Measurements from ENCODE around the gene PROK1. TPM values are rescaled to one million over a fixed set of nuclear protein-coding genes. Genes with fewer than 3 reads are reported as not detected.

PROK1 gene, protein sequence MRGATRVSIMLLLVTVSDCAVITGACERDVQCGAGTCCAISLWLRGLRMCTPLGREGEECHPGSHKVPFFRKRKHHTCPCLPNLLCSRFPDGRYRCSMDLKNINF
- not detected in 2 replicates for polyA plus RNA-seq (2012; rRNA removed)
- 0.01 TPM in 1 of 2 replicates, not detected in the other for polyA plus RNA-seq (2012; cell fraction: cytosol; rRNA removed)
- polyA plus RNA-seq (2012; cell fraction: nucleus; rRNA removed): 0.04 TPM in 1 of 2 replicates, not detected in the other

DNA sequence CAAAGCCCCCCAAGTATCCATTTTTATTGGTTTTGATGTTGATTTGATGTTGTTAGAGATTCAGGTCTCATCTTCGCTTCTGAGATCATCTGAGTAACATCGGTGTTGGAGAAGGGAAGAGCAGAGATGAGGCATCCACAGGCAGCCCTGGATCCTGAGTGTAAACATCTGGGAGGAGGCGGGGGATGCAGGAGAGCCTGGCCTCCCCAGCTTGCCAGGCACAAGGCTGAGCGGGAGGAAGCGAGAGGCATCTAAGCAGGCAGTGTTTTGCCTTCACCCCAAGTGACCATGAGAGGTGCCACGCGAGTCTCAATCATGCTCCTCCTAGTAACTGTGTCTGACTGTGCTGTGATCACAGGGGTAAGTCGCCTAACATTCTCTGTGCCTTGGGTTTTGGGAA is at the start of gene PROK1:
Gene PROK1 (plus strand): TSS at position 221 of the 400 bp plus-strand sequence. CDS start 68 bp downstream, at position 289.
- H3K4me3 ChIP-seq (ENCODE audit: low read depth in 2 of 2, low read length in 1 of 2): no peak within 1 kb of the TSS
- H3K9ac ChIP-seq: no peak within 1 kb of the TSS
- no peak within 1 kb of the TSS for H3K27ac ChIP-seq (ENCODE audit: low read depth in 2 of 2, low read length in 1 of 2)
- H2AFZ ChIP-seq (ENCODE audit: low read depth): no peak within 1 kb of the TSS
- no peaks in the 10 kb centered on the region for H3F3A ChIP-seq (replicated peaks; ENCODE audit: insufficient read depth)
- TF ChIP-seq, protein P1, sequence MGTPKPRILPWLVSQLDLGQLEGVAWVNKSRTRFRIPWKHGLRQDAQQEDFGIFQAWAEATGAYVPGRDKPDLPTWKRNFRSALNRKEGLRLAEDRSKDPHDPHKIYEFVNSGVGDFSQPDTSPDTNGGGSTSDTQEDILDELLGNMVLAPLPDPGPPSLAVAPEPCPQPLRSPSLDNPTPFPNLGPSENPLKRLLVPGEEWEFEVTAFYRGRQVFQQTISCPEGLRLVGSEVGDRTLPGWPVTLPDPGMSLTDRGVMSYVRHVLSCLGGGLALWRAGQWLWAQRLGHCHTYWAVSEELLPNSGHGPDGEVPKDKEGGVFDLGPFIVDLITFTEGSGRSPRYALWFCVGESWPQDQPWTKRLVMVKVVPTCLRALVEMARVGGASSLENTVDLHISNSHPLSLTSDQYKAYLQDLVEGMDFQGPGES (IDR thresholded peaks at IDR 0.05; ENCODE audit: low read depth, low read length): no peak
- TF ChIP-seq MXI1 (IDR thresholded peaks at IDR 0.05; ENCODE audit: low read depth, low read length) (no peak), SMC3 (IDR thresholded peaks at IDR 0.05; ENCODE audit: low read depth, low read length) (no peak), EZH2phosphoT487 (IDR thresholded peaks at IDR 0.05; ENCODE audit: borderline replicate concordance, low read depth) (no peak), TAF1 (IDR thresholded peaks at IDR 0.05; ENCODE audit: borderline replicate concordance, low read depth, low read length) (no peak), USF1 (IDR thresholded peaks at IDR 0.05; ENCODE audit: borderline replicate concordance, low read depth) (no peak), POLR2AphosphoS5 (IDR thresholded peaks at IDR 0.05; ENCODE audit: low read depth, low read length) (no peak)
- TF ChIP-seq, protein P2, sequence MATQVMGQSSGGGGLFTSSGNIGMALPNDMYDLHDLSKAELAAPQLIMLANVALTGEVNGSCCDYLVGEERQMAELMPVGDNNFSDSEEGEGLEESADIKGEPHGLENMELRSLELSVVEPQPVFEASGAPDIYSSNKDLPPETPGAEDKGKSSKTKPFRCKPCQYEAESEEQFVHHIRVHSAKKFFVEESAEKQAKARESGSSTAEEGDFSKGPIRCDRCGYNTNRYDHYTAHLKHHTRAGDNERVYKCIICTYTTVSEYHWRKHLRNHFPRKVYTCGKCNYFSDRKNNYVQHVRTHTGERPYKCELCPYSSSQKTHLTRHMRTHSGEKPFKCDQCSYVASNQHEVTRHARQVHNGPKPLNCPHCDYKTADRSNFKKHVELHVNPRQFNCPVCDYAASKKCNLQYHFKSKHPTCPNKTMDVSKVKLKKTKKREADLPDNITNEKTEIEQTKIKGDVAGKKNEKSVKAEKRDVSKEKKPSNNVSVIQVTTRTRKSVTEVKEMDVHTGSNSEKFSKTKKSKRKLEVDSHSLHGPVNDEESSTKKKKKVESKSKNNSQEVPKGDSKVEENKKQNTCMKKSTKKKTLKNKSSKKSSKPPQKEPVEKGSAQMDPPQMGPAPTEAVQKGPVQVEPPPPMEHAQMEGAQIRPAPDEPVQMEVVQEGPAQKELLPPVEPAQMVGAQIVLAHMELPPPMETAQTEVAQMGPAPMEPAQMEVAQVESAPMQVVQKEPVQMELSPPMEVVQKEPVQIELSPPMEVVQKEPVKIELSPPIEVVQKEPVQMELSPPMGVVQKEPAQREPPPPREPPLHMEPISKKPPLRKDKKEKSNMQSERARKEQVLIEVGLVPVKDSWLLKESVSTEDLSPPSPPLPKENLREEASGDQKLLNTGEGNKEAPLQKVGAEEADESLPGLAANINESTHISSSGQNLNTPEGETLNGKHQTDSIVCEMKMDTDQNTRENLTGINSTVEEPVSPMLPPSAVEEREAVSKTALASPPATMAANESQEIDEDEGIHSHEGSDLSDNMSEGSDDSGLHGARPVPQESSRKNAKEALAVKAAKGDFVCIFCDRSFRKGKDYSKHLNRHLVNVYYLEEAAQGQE (IDR thresholded peaks at IDR 0.05; ENCODE audit: low read depth, low read length): no peak
- no peaks in the 10 kb centered on the region for H3K9me3 ChIP-seq
- H3K27me3 ChIP-seq (ENCODE audit: insufficient read depth): peaks cover 56% of the 10 kb centered on the region
- H3K9me2 ChIP-seq: no peaks in the 10 kb centered on the region
- 55% methylated on average over 8 of the region's 8 CpGs for WGBS (ENCODE audit: low lambda C conversion rate)
- POLR2A ChIA-PET: no interaction called here
- no peak for DNase-seq
- no peaks in the 10 kb centered on the region for H3K36me3 ChIP-seq (replicated peaks in 1 of 2; ENCODE audit: control insufficient read depth in 1 of 2, insufficient read depth in 2 of 2, low read length in 1 of 2)
- H3K4me1 ChIP-seq (ENCODE audit: control insufficient read depth in 1 of 2, insufficient read depth in 2 of 2, low read depth in 1 of 2, low read length in 1 of 2): no peaks in the 10 kb centered on the region
- CTCF ChIA-PET: interaction anchor here (1.1 to 5.5 kb wide), 6 partner anchors 10 to 205 kb away, joined by 4 to 47 read pairs (median 9); no protein-coding TSS in a partner anchor
- no peaks in the 10 kb centered on the region for H4K20me1 ChIP-seq (ENCODE audit: insufficient read depth)
- H3K4me2 ChIP-seq: no peak within 1 kb of the TSS
- no peaks in the 10 kb centered on the region for H3K79me2 ChIP-seq (ENCODE audit: insufficient read depth)

DNA sequence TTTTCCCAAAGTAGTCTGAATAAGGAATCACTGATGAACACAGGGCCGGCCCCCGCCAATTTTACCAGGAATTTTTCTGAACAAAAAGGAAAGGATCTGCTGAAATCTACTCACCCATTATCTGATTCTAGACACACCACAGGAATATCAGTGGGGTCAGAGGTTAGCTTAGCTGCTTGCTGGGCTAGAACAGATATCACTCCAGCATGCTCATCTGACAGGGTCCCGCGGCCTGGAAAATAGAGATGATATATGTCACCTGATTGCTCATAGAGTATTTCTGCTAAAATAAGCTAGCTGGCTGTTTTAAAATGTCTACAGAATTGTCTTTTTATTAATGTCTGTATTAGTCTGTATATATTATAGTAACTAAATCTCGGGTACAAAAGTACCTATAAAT is 47.1 kb upstream of the PROK1 start:
- Histone ChIP-seq H2AFZ (ENCODE audit: low read depth) (no peak overlapping the region), H3K9me3 (no peaks in the 10 kb centered on the region), H3K36me3 (replicated peaks in 1 of 2; ENCODE audit: control insufficient read depth in 1 of 2, insufficient read depth in 2 of 2, low read length in 1 of 2) (peaks cover 44 to 66% of the 10 kb centered on the region in 2 experiments), H3K9me2 (no peaks in the 10 kb centered on the region), H3K27me3 (ENCODE audit: insufficient read depth) (no peaks in the 10 kb centered on the region), H3K79me2 (ENCODE audit: insufficient read depth) (peaks cover 35% of the 10 kb centered on the region), H3K9ac (no peak overlapping the region), H4K20me1 (ENCODE audit: insufficient read depth) (no peaks in the 10 kb centered on the region), H3K4me1 (ENCODE audit: control insufficient read depth in 1 of 2, insufficient read depth in 2 of 2, low read depth in 1 of 2, low read length in 1 of 2) (peaks cover 6 to 15% of the 10 kb centered on the region in 2 experiments; a peak in 3 of 4 replicates), H3K27ac (ENCODE audit: low read depth in 2 of 2, low read length in 1 of 2) (no peak overlapping the region), H3F3A (replicated peaks; ENCODE audit: insufficient read depth) (peaks cover 21% of the 10 kb centered on the region), H3K4me3 (ENCODE audit: low read depth in 2 of 2, low read length in 1 of 2) (no peak overlapping the region), H3K4me2 (no peak overlapping the region)
- ChIA-PET CTCF (interaction anchor here (0.5 to 1.8 kb wide), 7 partner anchors 8 to 201 kb away, joined by 3 to 8 read pairs (median 4); no protein-coding TSS in a partner anchor), POLR2A (interaction anchor here (1.1 kb wide), 1 partner anchor 65 kb away, joined by 4 read pairs; no protein-coding TSS in a partner anchor)
- DNase-seq: no peak
- TF ChIP-seq MXI1 (IDR thresholded peaks at IDR 0.05; ENCODE audit: low read depth, low read length): no peak
- WGBS (ENCODE audit: low lambda C conversion rate): 93% methylated on average over 5 of the region's 5 CpGs
